Left ventricle myocardium superior (tissue), 1 donor: ENCODE results near the gene B3GAT3. TPM values are rescaled to one million over a fixed set of nuclear protein-coding genes. Genes with fewer than 3 reads are reported as not detected.
"Not testable (repeated sequence)": the region's sequence is repeated elsewhere in the genome, so short reads cannot be mapped to it uniquely, and the experiment has no call there.

Source experiments
- ATAC-seq: fragments of 200-7000 bp; cut with Tn5 transposase; one replicate; pipeline ENCODE4 v1.9.1; 2020; ENCODE audit warnings: mild to moderate bottlenecking, moderate library complexity
- DNase-seq: peaks from one replicate; pipeline ENCODE4 v3.0.0-alpha.2; 2020
- intact Hi-C: fragments of 100-400 bp; cut with micrococcal nuclease; formaldehyde crosslinking; loops from one replicate; pipeline ENCODE4 v1.11.0; 2022
- long read RNA-seq: library from polyadenylated mRNA; unstranded; transcript quantifications from one replicate; pipeline ENCODE4 v2.0.0, GENCODE V29; 2021
- total RNA-seq: library from RNA; stranded (reverse); fragmentation: NEBNext Ultra II Directional; extraction: Animal tissue kit (Norgen Biotek cat#: 25700); gene quantifications from one replicate; pipeline ENCODE4 v1.2.1, GENCODE V29; 2021
- donor health status: DM: no; HTN: yes; CAD: no; lungs with severe emphysema.

Gene B3GAT3
- total RNA-seq: 12.1 TPM
- long read RNA-seq, transcript B3GAT3-201 (5 exons, 1,641 nt): major isoform, 17 of 23 reads
- long read RNA-seq, partial matches to known transcripts: 1 of 23 reads
- long read RNA-seq, other reads (novel, unspliced or antisense): 4 of 23 reads

- ATAC-seq: peak; percentile 99
- DNase-seq: peak; percentile 99
- intact Hi-C loops: no loop called here
These were observed at the start of gene B3GAT3 for GRCh38 chr11:62621567-62622470. B3GAT3 (minus strand) TSS chr11:62621986; CDS start chr11:62621947, 39 bp downstream.

GRCh38 chr11:62671236-62671607 is 49.4 kb upstream of the B3GAT3 start:
- intact Hi-C loops: no loop called here
- DNase-seq: no peak
- peak; percentile 38 for ATAC-seq

GRCh38 chr11:62669420-62670161 is 47.8 kb upstream of the B3GAT3 start:
- ATAC-seq (no peak), DNase-seq (no peak)
- intact Hi-C loops: no loop called here

- no peak for DNase-seq
- intact Hi-C loops: no loop called here
- no peak for ATAC-seq
These were observed 45.7 kb upstream of the B3GAT3 start for GRCh38 chr11:62667460-62667859.

- intact Hi-C loops: no loop called here
- no peak for ATAC-seq
- no peak for DNase-seq
These were observed 44.6 kb upstream of the B3GAT3 start for GRCh38 chr11:62666259-62666926.

- DNase-seq: peak; percentile 69
These were observed 43.9 kb upstream of the B3GAT3 start for GRCh38 chr11:62665599-62666258.

GRCh38 chr11:62665075-62665598 is 43.4 kb upstream of the B3GAT3 start, which contains the start of the genes C11orf98 and CSKMT:
C11orf98 (minus strand) TSS chr11:62665210; CDS start chr11:62665169, 41 bp downstream.
CSKMT (plus strand) TSS chr11:62665312; CDS start chr11:62665880, 568 bp downstream.
- DNase-seq (peak; percentile 95), ATAC-seq (peak; percentile 98)
- intact Hi-C loops: no loop called here

More at GRCh38 chr11:62665599-62666258, 43.9 kb upstream of the B3GAT3 start:
- peak; percentile 51 for ATAC-seq
- intact Hi-C loops: no loop called here

- intact Hi-C loops: no loop called here
These were observed 42.8 kb upstream of the B3GAT3 start for GRCh38 chr11:62664405-62665074.

GRCh38 chr11:62656796-62657429 is 35.1 kb upstream of the B3GAT3 start:
- DNase-seq: no peak
- intact Hi-C loops: no loop called here
- no peak for ATAC-seq

More at GRCh38 chr11:62664405-62665074, 42.8 kb upstream of the B3GAT3 start:
- DNase-seq (no peak), ATAC-seq (peak; percentile 36)

GRCh38 chr11:62654297-62654696 is 32.5 kb upstream of the B3GAT3 start:
- DNase-seq (no peak), ATAC-seq (no peak)
- intact Hi-C loops: no loop called here

GRCh38 chr11:62652161-62653006 is 30.6 kb upstream of the B3GAT3 start:
- DNase-seq (no peak), ATAC-seq (no peak)
- intact Hi-C loops: no loop called here

GRCh38 chr11:62650283-62650682 is 28.5 kb upstream of the B3GAT3 start:
- DNase-seq, ATAC-seq, intact Hi-C loops: not testable (repeated sequence)

GRCh38 chr11:62649486-62649885 is 27.7 kb upstream of the B3GAT3 start:
- ATAC-seq (no peak), DNase-seq (no peak)
- intact Hi-C loops: no loop called here

GRCh38 chr11:62648967-62649364 is 27.2 kb upstream of the B3GAT3 start:
- intact Hi-C loops: no loop called here
- DNase-seq (no peak), ATAC-seq (no peak)

GRCh38 chr11:62648185-62648966 is 26.6 kb upstream of the B3GAT3 start:
- DNase-seq (no peak), ATAC-seq (no peak)
- intact Hi-C loops: no loop called here

GRCh38 chr11:62647609-62648005 is 25.8 kb upstream of the B3GAT3 start:
- DNase-seq (no peak), ATAC-seq (no peak)
- intact Hi-C loops: no loop called here
